Spleen (tissue), 7 donors: ENCODE data around the gene SLC44A4.

ENCODE experiments used
- POLR2A ChIP-seq, 3 donors: fragments of 450-650 bp; IDR thresholded peaks; one replicate each; pipeline ENCODE4 v1.5.1; 2017; ENCODE audit warnings: antibody characterized with exemption in 3 of 3, mild to moderate bottlenecking in 1 of 3
- TF ChIP-seq, protein P1 (sequence below), 11 experiments: fragments of 200-600 bp in 7 of 11; fragments of 450-650 bp in 4 of 11; sonication (generic) in 4 of 11; IDR thresholded peaks in 8 of 11; conservative IDR thresholded peaks in 3 of 11; 1 replicate in 7 of 11; 2 replicates in 4 of 11; pipeline versions ENCODE4 v1.4.0 to v1.8.0; 2016 to 2021; ENCODE audit warnings: antibody characterized with exemption in 11 of 11, inconsistent platforms in 4 of 11, mild to moderate bottlenecking in 1 of 11
- donor health status: DM: no; HTN: no; CAD: no; lungs with moderate emphysema.
- donor health status: DM: no; HTN: no; CAD: no.
- donor health status: DM: no; HTN: no; CAD: no.

DNA sequence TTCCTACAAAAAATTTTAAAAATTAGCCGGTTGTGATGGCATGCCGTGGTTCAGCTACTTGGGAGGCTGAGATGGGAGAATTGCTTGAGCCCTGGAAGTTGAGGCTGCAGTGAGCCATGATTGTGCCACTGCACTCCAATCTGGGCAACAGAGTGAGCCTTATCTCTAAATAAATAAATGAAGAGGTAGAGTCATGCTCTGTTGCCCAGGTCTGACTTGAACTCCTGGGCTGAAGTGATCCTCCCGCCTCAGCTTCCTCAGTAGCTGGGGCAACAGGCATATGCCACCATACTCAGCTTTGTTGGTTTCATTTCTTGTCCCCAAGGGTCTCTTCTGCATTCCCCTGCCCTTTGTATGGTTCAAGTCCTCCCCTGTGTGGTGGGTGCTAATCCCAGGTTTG is 34.3 kb downstream of the SLC44A4 start:
- TF ChIP-seq, protein P1, sequence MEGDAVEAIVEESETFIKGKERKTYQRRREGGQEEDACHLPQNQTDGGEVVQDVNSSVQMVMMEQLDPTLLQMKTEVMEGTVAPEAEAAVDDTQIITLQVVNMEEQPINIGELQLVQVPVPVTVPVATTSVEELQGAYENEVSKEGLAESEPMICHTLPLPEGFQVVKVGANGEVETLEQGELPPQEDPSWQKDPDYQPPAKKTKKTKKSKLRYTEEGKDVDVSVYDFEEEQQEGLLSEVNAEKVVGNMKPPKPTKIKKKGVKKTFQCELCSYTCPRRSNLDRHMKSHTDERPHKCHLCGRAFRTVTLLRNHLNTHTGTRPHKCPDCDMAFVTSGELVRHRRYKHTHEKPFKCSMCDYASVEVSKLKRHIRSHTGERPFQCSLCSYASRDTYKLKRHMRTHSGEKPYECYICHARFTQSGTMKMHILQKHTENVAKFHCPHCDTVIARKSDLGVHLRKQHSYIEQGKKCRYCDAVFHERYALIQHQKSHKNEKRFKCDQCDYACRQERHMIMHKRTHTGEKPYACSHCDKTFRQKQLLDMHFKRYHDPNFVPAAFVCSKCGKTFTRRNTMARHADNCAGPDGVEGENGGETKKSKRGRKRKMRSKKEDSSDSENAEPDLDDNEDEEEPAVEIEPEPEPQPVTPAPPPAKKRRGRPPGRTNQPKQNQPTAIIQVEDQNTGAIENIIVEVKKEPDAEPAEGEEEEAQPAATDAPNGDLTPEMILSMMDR (IDR thresholded peaks at IDR 0.05 in 8 of 11, conservative IDR thresholded peaks at IDR 0.05 in 3 of 11), result no peak
- no peak for TF ChIP-seq POLR2A (IDR thresholded peaks at IDR 0.05)
